ENCODE measurements around the gene ALB. TPM values are rescaled to one million over a fixed set of nuclear protein-coding genes. Genes with fewer than 3 reads are reported as not detected.

The ALB gene
- total and polyA plus RNA-seq, 2 of the 8 experiments (the other 6 are each of a cell fraction or from before 2014, with no cell fraction given): 0.12 TPM; not detected in 1

GRCh38 chr4:73391774-73392173 lies 12.3 kb upstream of the ALB start:
- CTCF ChIA-PET (ENCODE audit: partially characterized antibody): no interaction called here
- POLR2A ChIA-PET (ENCODE audit: partially characterized antibody): no interaction called here
- no peaks in the 10 kb centered on the region for H3K4me1 ChIP-seq (replicated peaks in 1 of 4; ENCODE audit: control insufficient read depth in 3 of 4, insufficient read depth in 4 of 4, low read length in 3 of 4)
- no peak for TF ChIP-seq CHD7 (IDR thresholded peaks at IDR 0.05; ENCODE audit: insufficient replicate concordance, low read length)

More at GRCh38 chr4:73391774-73392173, 12.3 kb upstream of the ALB start:
- Histone ChIP-seq H3K4me3 (ENCODE audit: extremely low read depth in 1 of 4, insufficient read depth in 2 of 4, low read depth in 3 of 4, low read length in 4 of 4) (no peak overlapping the region), H2BK5ac (ENCODE audit: low read depth, low read length) (no peak overlapping the region), H2BK15ac (ENCODE audit: low read length) (no peak overlapping the region), H3K9me3 (ENCODE audit: insufficient read depth in 2 of 2, low read depth in 1 of 2, low read length in 1 of 2) (no peaks in the 10 kb centered on the region), H2BK12ac (ENCODE audit: low read depth, low read length) (no peak overlapping the region), H4K5ac (ENCODE audit: insufficient read length, low read depth, low read length) (no peak overlapping the region), H3K27me3 (replicated peaks in 1 of 4; ENCODE audit: control insufficient read depth in 3 of 4, extremely low read depth in 1 of 4, insufficient read depth in 3 of 4, low read length in 3 of 4) (no peaks in the 10 kb centered on the region), H4K91ac (replicated peaks; ENCODE audit: insufficient read length, low read length) (no peak overlapping the region), H3K18ac (ENCODE audit: extremely low read depth, low read length) (no peak overlapping the region), H2AK5ac (ENCODE audit: low read depth, low read length) (no peak overlapping the region), H3K79me1 (ENCODE audit: low read depth, low read length) (no peaks in the 10 kb centered on the region), H2AFZ (ENCODE audit: low read length) (no peak overlapping the region), H3K9ac (replicated peaks in 1 of 4; ENCODE audit: extremely low read depth in 1 of 4, low read depth in 3 of 4, low read length in 3 of 4) (no peak overlapping the region), H3K23me2 (ENCODE audit: low read depth, low read length) (no peaks in the 10 kb centered on the region), H3K23ac (ENCODE audit: insufficient read length) (no peak overlapping the region), H3K36me3 (ENCODE audit: control insufficient read depth in 2 of 4, insufficient read depth in 4 of 4, low read length in 3 of 4) (no peaks in the 10 kb centered on the region), H3K56ac (replicated peaks; ENCODE audit: insufficient read length, low read depth, low read length) (no peak overlapping the region), H2BK120ac (replicated peaks; ENCODE audit: low read depth, low read length) (no peak overlapping the region), H4K8ac (ENCODE audit: extremely low read depth, insufficient read depth, low read length) (no peak overlapping the region), H3K4ac (replicated peaks; ENCODE audit: insufficient read length, low read depth, low read length) (no peak overlapping the region), H3K4me2 (ENCODE audit: insufficient read depth in 1 of 2, low read depth in 2 of 2, low read length in 2 of 2) (no peak overlapping the region), H3K27ac (ENCODE audit: low read depth, low read length) (no peak overlapping the region), H3K79me2 (ENCODE audit: control insufficient read depth in 1 of 2, insufficient read depth in 2 of 2, low read length in 2 of 2) (no peaks in the 10 kb centered on the region), H2BK20ac (ENCODE audit: low read length) (no peak overlapping the region), H3K14ac (ENCODE audit: insufficient read length) (no peak overlapping the region), H4K20me1 (replicated peaks in 1 of 2; ENCODE audit: control insufficient read depth in 1 of 2, insufficient read depth in 2 of 2, low read length in 2 of 2) (no peaks in the 10 kb centered on the region)
- DNase-seq (ENCODE audit: low read depth in 1 of 2, low spot score in 2 of 2) (no peak), FAIRE-seq (no peak)

All from H1 (cell line).